Thyroid gland (tissue), 4 donors: Measurements from ENCODE around the gene CAPN13.

ENCODE experiments used
- CTCF ChIP-seq, 6 experiments: fragments of 200-600 bp in 3 of 6; fragments of 450-650 bp in 3 of 6; sonication (generic) in 3 of 6; IDR thresholded peaks; one replicate each; pipeline ENCODE4 v1.5.1; 2016 to 2019; ENCODE audit warnings: antibody characterized with exemption in 6 of 6, mild to moderate bottlenecking in 2 of 6, inconsistent platforms in 1 of 6, moderate library complexity in 1 of 6
- POLR2A ChIP-seq, 2 donors: fragments of 450-650 bp; IDR thresholded peaks; one replicate each; pipeline ENCODE4 v1.6.1; 2017; ENCODE audit warnings: antibody characterized with exemption in 2 of 2, mild to moderate bottlenecking in 2 of 2, moderate library complexity in 1 of 2

DNA sequence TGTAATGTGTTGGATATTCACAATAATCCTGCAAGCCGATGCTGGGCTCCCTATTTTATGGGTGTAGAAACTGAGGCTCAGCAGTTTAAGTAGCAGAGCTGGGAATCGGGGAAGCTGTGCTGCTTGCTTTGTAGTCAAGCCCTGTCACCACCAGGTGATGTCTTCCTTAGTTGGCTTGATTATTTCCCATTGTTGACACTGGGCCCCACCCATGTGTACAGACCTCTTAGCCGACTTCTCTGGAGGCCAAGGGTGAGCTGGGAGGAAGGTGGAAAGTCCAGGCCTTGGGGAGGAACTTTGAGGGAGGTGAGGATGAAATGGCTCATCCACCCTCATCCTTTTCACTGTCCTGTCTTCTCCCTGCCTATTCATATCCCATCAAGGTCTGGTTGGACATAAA, 60.0 kb downstream of the CAPN13 start:
- TF ChIP-seq POLR2A (IDR thresholded peaks at IDR 0.05): no peak
- TF ChIP-seq CTCF (IDR thresholded peaks at IDR 0.05): no peak
